Natural killer cell (primary cell): ENCODE results near the gene UBE3B. TPM values are rescaled to one million over a fixed set of nuclear protein-coding genes. Genes with fewer than 3 reads are reported as not detected.

Source experiments
- ATAC-seq, 3 donors: fragments of 150-1000 bp in 2 of 3; fragments of 200-7000 bp in 1 of 3; cut with Tn5 transposase; 1 replicate in 1 of 3; 2 replicates in 2 of 3; pipeline ENCODE4 v1.10.0; 2021; ENCODE audit warnings: mild to moderate bottlenecking in 2 of 3, moderate library complexity in 2 of 3
- DNase-seq, 2 donors: peaks; one replicate each; pipeline versions ENCODE4 v3.0.0 to v3.0.0-alpha.2; 2013 to 2021; ENCODE audit warnings: mixed read lengths in 1 of 2
- H3K27ac ChIP-seq: one replicate; pipeline ENCODE4 v1.5.1; 2013; ENCODE audit warnings: mild to moderate bottlenecking, low read length
- H3K27me3 ChIP-seq: one replicate; pipeline ENCODE4 v1.6.1; 2013; ENCODE audit warnings: low read length; ENCODE audit not compliant: control insufficient read depth, insufficient read depth
- H3K36me3 ChIP-seq: one replicate; pipeline ENCODE4 v1.6.1; 2013; ENCODE audit warnings: low read length; ENCODE audit not compliant: control insufficient read depth, insufficient read depth
- H3K4me1 ChIP-seq: one replicate; pipeline ENCODE4 v1.6.1; 2013; ENCODE audit warnings: low read length; ENCODE audit not compliant: control insufficient read depth, insufficient read depth
- H3K4me3 ChIP-seq: one replicate; pipeline ENCODE4 v1.5.1; 2013; ENCODE audit warnings: low read length
- H3K9me3 ChIP-seq: one replicate; pipeline ENCODE4 v1.6.1; 2013; ENCODE audit warnings: low read length; ENCODE audit not compliant: control insufficient read depth, insufficient read depth
- H3K27ac Mint-ChIP-seq, 2 donors: one replicate each; pipeline ENCODE4 v1.8.0; 2022; ENCODE audit warnings: mild to moderate bottlenecking in 2 of 2, mixed read lengths in 2 of 2, moderate library complexity in 1 of 2
- H3K27me3 Mint-ChIP-seq, 2 donors: one replicate each; pipeline ENCODE4 v1.8.0; 2022; ENCODE audit warnings: low read depth in 2 of 2, mixed read lengths in 2 of 2
- H3K36me3 Mint-ChIP-seq: one replicate; pipeline ENCODE4 v1.8.0; 2022; ENCODE audit warnings: mixed read lengths
- H3K4me1 Mint-ChIP-seq, 2 donors: one replicate each; pipeline ENCODE4 v1.8.0; 2022; ENCODE audit warnings: mixed read lengths in 2 of 2
- H3K4me3 Mint-ChIP-seq: one replicate; pipeline ENCODE4 v1.8.0; 2022; ENCODE audit warnings: mild to moderate bottlenecking, moderate library complexity, mixed read lengths
- H3K9me3 Mint-ChIP-seq, 2 donors: one replicate each; pipeline ENCODE4 v1.8.0; 2022; ENCODE audit warnings: mixed read lengths in 2 of 2
- CTCF ChIP-seq: fragments of 200-600 bp; IDR thresholded peaks from one replicate; pipeline ENCODE4 v1.8.0; 2022; ENCODE audit warnings: antibody characterized with exemption
- WGBS: methylation state at CpG from one replicate; pipeline ENCODE4 v1.1.7; 2013; ENCODE audit warnings: missing lambda C conversion rate; ENCODE audit not compliant: insufficient coverage; 5-methylcytosine and 5-hydroxymethylcytosine counted together
- intact Hi-C: fragments of 100-400 bp; cut with micrococcal nuclease; formaldehyde crosslinking; loops from one replicate; pipeline ENCODE4 v1.14.2; 2022
- total RNA-seq, 4 donors: library from RNA; stranded (reverse); fragments of 120-200 nt in 1 of 4; gene quantifications; one replicate each; pipeline versions ENCODE4 v1.2.3 to v1.2.4, GENCODE V29; 2013 to 2022

UBE3B gene
- total RNA-seq, 3 donors from 2014 or later (not counting 1 experiment from before 2014, with no cell fraction given): 32.2 to 46.7 (median 39.5) TPM

- Mint-ChIP-seq H3K36me3 (no peaks in the 10 kb centered on the region), H3K27ac (no peak overlapping the region), H3K9me3 (no peaks in the 10 kb centered on the region), H3K4me3 (no peak overlapping the region), H3K4me1 (no peaks in the 10 kb centered on the region), H3K27me3 (no peaks in the 10 kb centered on the region)
- WGBS: 94% methylated on average over 10 of the region's 10 CpGs
- Histone ChIP-seq H3K4me3 (no peak overlapping the region), H3K4me1 (peaks cover 1% of the 10 kb centered on the region), H3K27me3 (no peaks in the 10 kb centered on the region), H3K9me3 (no peaks in the 10 kb centered on the region), H3K36me3 (peaks cover 6% of the 10 kb centered on the region), H3K27ac (no peak overlapping the region)
- intact Hi-C loops: no loop called here
- ATAC-seq: no peak
- no peak for DNase-seq
- no peak for TF ChIP-seq CTCF
Measured at GRCh38 chr12:109567296-109567695, 89.9 kb downstream of the UBE3B start.

GRCh38 chr12:109567967-109568366 lies 90.5 kb downstream of the UBE3B start:
- Histone ChIP-seq H3K4me3 (no peak overlapping the region), H3K27ac (no peak overlapping the region), H3K4me1 (peaks cover 7% of the 10 kb centered on the region), H3K27me3 (no peaks in the 10 kb centered on the region), H3K9me3 (no peaks in the 10 kb centered on the region), H3K36me3 (peaks cover 6% of the 10 kb centered on the region)
- Mint-ChIP-seq H3K36me3 (no peaks in the 10 kb centered on the region), H3K9me3 (no peaks in the 10 kb centered on the region), H3K27me3 (no peaks in the 10 kb centered on the region), H3K4me3 (no peak overlapping the region), H3K27ac (no peak overlapping the region), H3K4me1 (peaks cover 6% of the 10 kb centered on the region in 2 donors)
- intact Hi-C loops: no loop called here
- DNase-seq (no peak), ATAC-seq (no peak)
- no peak for TF ChIP-seq CTCF
- 100% methylated on average over 3 of the region's 3 CpGs for WGBS

GRCh38 chr12:109568486-109568885 lies 91.1 kb downstream of the UBE3B start:
- no peak overlapping the region for H3K4me3 ChIP-seq
- peaks cover 10% of the 10 kb centered on the region for H3K4me1 ChIP-seq
- peaks cover 12% of the 10 kb centered on the region in 2 donors for H3K4me1 Mint-ChIP-seq
- intact Hi-C loops: no loop called here
- H3K9me3 ChIP-seq: no peaks in the 10 kb centered on the region
- no peak for ATAC-seq
- WGBS: 97% methylated on average over 7 of the region's 7 CpGs
- no peak for TF ChIP-seq CTCF
- H3K27me3 Mint-ChIP-seq: no peaks in the 10 kb centered on the region
- no peak overlapping the region for H3K27ac Mint-ChIP-seq
- no peak overlapping the region for H3K27ac ChIP-seq
- H3K36me3 Mint-ChIP-seq: no peaks in the 10 kb centered on the region
- H3K9me3 Mint-ChIP-seq: no peaks in the 10 kb centered on the region
- H3K36me3 ChIP-seq: peaks cover 6% of the 10 kb centered on the region
- H3K27me3 ChIP-seq: no peaks in the 10 kb centered on the region
- no peak for DNase-seq
- no peak overlapping the region for H3K4me3 Mint-ChIP-seq

- H3K36me3 Mint-ChIP-seq: no peaks in the 10 kb centered on the region
- Histone ChIP-seq H3K4me3 (no peak overlapping the region), H3K27ac (no peak overlapping the region), H3K36me3 (peaks cover 3% of the 10 kb centered on the region), H3K4me1 (peaks cover 21% of the 10 kb centered on the region), H3K9me3 (no peaks in the 10 kb centered on the region), H3K27me3 (no peaks in the 10 kb centered on the region)
- H3K9me3 Mint-ChIP-seq: no peaks in the 10 kb centered on the region
- no peak for ATAC-seq
- no peak for DNase-seq
- peaks cover 27 to 29% of the 10 kb centered on the region in 2 donors for H3K4me1 Mint-ChIP-seq
- no peak for TF ChIP-seq CTCF
- no peaks in the 10 kb centered on the region for H3K27me3 Mint-ChIP-seq
- intact Hi-C loops: loop anchor here (2.0 to 5.0 kb wide), 2 partner anchors 141 to 425 kb away; partner anchors contain the start of genes ANKRD13A, FAM222A and GIT2
- peak overlapping the region; percentile 96 to 99 for H3K27ac Mint-ChIP-seq
- 81% methylated on average over 4 of the region's 5 CpGs for WGBS
- peak overlapping the region; percentile 95 for H3K4me3 Mint-ChIP-seq
Measured at GRCh38 chr12:109571773-109572505, 94.5 kb downstream of the UBE3B start.
